Fibroblast of mammary gland (primary cell): Measurements from ENCODE around the gene RUNDC3A.

ENCODE experiments used
- DNase-seq: peaks from one replicate; pipeline ENCODE4 v3.0.0-alpha.2; 2010; ENCODE audit warnings: low read depth
- H3K4me3 ChIP-seq: 2 replicates; pipeline ENCODE4 v1.5.1; 2011; ENCODE audit warnings: low read depth, mild to moderate bottlenecking, low read length, moderate library complexity; ENCODE audit not compliant: control insufficient read depth
- CTCF ChIP-seq: conservative IDR thresholded peaks from 2 replicates; pipeline ENCODE4 v1.5.1; 2011; ENCODE audit warnings: low read depth, low read length, inconsistent platforms; ENCODE audit not compliant: control insufficient read depth, insufficient read depth

The RUNDC3A gene

GRCh38 chr17:44311562-44312181 lies 3.3 kb downstream of the RUNDC3A start:
- no peak for TF ChIP-seq CTCF
- no peak overlapping the region for H3K4me3 ChIP-seq

GRCh38 chr17:44312396-44313104 lies 4.1 kb downstream of the RUNDC3A start:
- no peak for DNase-seq
- no peak for TF ChIP-seq CTCF
- H3K4me3 ChIP-seq, result no peak overlapping the region

More at GRCh38 chr17:44311562-44312181, 3.3 kb downstream of the RUNDC3A start:
- no peak for DNase-seq

- no peak for TF ChIP-seq CTCF
- H3K4me3 ChIP-seq, result no peak overlapping the region
- DNase-seq, result no peak
Measured at GRCh38 chr17:44314031-44314430, 5.6 kb downstream of the RUNDC3A start.

GRCh38 chr17:44314524-44314868 lies 6.1 kb downstream of the RUNDC3A start:
- TF ChIP-seq CTCF, result no peak
- no peak for DNase-seq
- H3K4me3 ChIP-seq, result no peak overlapping the region

- DNase-seq, result no peak
- no peak overlapping the region for H3K4me3 ChIP-seq
- no peak for TF ChIP-seq CTCF
Measured at GRCh38 chr17:44314869-44315661, 6.7 kb downstream of the RUNDC3A start.

GRCh38 chr17:44315760-44316731 lies 7.6 kb downstream of the RUNDC3A start:
- H3K4me3 ChIP-seq, result no peak overlapping the region
- DNase-seq, result no peak
- TF ChIP-seq CTCF, result no peak
